CD4-positive, alpha-beta T cell (primary cell): ENCODE results near the gene TERF2IP. TPM values are rescaled to one million over a fixed set of nuclear protein-coding genes. Genes with fewer than 3 reads are reported as not detected.

Experiments
- ATAC-seq: fragments of 200-7000 bp; cut with Tn5 transposase; one replicate; pipeline ENCODE4 v1.10.0; 2022; ENCODE audit warnings: mild to moderate bottlenecking; ENCODE audit not compliant: poor library complexity
- CTCF ChIA-PET: fragments of 350-600 bp; sonication (Branson Sonifier 250); formaldehyde crosslinking; loops from one replicate; lab custom pipeline; 2021; ENCODE audit warnings: antibody characterized with exemption, inconsistent platforms; lab: Charles Lee
- POLR2A ChIA-PET: fragments of 350-600 bp; sonication (Branson Sonifier 250); formaldehyde crosslinking; loops from one replicate; lab custom pipeline; 2021; ENCODE audit warnings: antibody characterized with exemption, inconsistent platforms; lab: Charles Lee
- DNase-seq, 14 experiments: peaks; one replicate each; pipeline ENCODE4 v3.0.0-alpha.2; 2013 to 2020; ENCODE audit warnings: mixed read lengths in 2 of 14
- H3K27ac ChIP-seq, 2 donors: one replicate each; pipeline versions ENCODE4 v1.5.1 to v1.7.0; 2013; ENCODE audit warnings: low read length in 2 of 2, low read depth in 1 of 2, mild to moderate bottlenecking in 1 of 2
- H3K27me3 ChIP-seq, 2 experiments: 1 replicate in 1 of 2; 2 replicates in 1 of 2; pipeline versions ENCODE4 v1.6.1 to v1.7.0; 2013; ENCODE audit warnings: low read length in 2 of 2, control low read depth in 1 of 2, mild to moderate bottlenecking in 1 of 2, moderate library complexity in 1 of 2; ENCODE audit not compliant: insufficient read depth in 2 of 2, control insufficient read depth in 1 of 2
- H3K36me3 ChIP-seq: one replicate; pipeline ENCODE4 v1.6.1; 2013; ENCODE audit warnings: low read length, control low read depth; ENCODE audit not compliant: insufficient read depth
- H3K4me1 ChIP-seq: one replicate; pipeline ENCODE4 v1.6.1; 2013; ENCODE audit warnings: low read length, control low read depth; ENCODE audit not compliant: insufficient read depth
- H3K4me3 ChIP-seq: one replicate; pipeline ENCODE4 v1.5.1; 2013; ENCODE audit warnings: mild to moderate bottlenecking, low read length, moderate library complexity
- H3K9me3 ChIP-seq, 2 experiments: 1 replicate in 1 of 2; 2 replicates in 1 of 2; pipeline versions ENCODE4 v1.6.1 to v1.7.0; 2013; ENCODE audit warnings: low read length in 2 of 2, mild to moderate bottlenecking in 2 of 2, control low read depth in 1 of 2, moderate library complexity in 1 of 2; ENCODE audit not compliant: control insufficient read depth in 1 of 2, insufficient read depth in 1 of 2
- H3K27ac Mint-ChIP-seq: one replicate; pipeline ENCODE4 v1.8.0; 2020; ENCODE audit warnings: mixed read lengths
- H3K27me3 Mint-ChIP-seq: one replicate; pipeline ENCODE4 v1.8.0; 2021; ENCODE audit warnings: mixed read lengths
- H3K36me3 Mint-ChIP-seq: one replicate; pipeline ENCODE4 v1.8.0; 2021; ENCODE audit warnings: low read depth, mixed read lengths
- H3K4me1 Mint-ChIP-seq: one replicate; pipeline ENCODE4 v1.8.0; 2021; ENCODE audit warnings: low read depth, mixed read lengths
- H3K4me3 Mint-ChIP-seq: one replicate; pipeline ENCODE4 v1.8.0; 2020; ENCODE audit warnings: mild to moderate bottlenecking, mixed read lengths
- H3K9me3 Mint-ChIP-seq: one replicate; pipeline ENCODE4 v1.8.0; 2020; ENCODE audit warnings: mixed read lengths
- CTCF ChIP-seq: fragments of 200-600 bp; IDR thresholded peaks from one replicate; pipeline ENCODE4 v1.8.0; 2022; ENCODE audit warnings: antibody characterized with exemption, mild to moderate bottlenecking
- intact Hi-C, 2 experiments: fragments of 100-400 bp; cut with DNase I in 1 of 2; cut with micrococcal nuclease in 1 of 2; formaldehyde crosslinking; loops; one replicate each; pipeline versions ENCODE4 v1.15.1 to v1.9.0; 2023 to 2025; cut with DNase I, micrococcal nuclease
- total RNA-seq, 174 experiments: library from RNA in 2 of 174; stranded (reverse) in 2 of 174; gene quantifications; one replicate each; pipeline ENCODE4 v1.2.3 and lab custom pipeline; 2021 to 2026

TERF2IP gene
- total RNA-seq, 2 experiments from 2014 or later = 122 to 124 TPM

GRCh38 chr16:75687361-75687760 lies 39.8 kb downstream of the TERF2IP start:
- CTCF ChIA-PET = no interaction called here
- no peak for TF ChIP-seq CTCF
- Histone ChIP-seq H3K27ac (no peak overlapping the region), H3K4me3 (no peak overlapping the region), H3K36me3 (no peaks in the 10 kb centered on the region), H3K27me3 (no peaks in the 10 kb centered on the region), H3K9me3 (no peaks in the 10 kb centered on the region), H3K4me1 (no peaks in the 10 kb centered on the region)
- no peak overlapping the region for H3K27ac Mint-ChIP-seq
- no peak overlapping the region for H3K4me3 Mint-ChIP-seq
- no peaks in the 10 kb centered on the region for H3K9me3 Mint-ChIP-seq
- intact Hi-C loops = no loop called here
- DNase-seq (no peak), ATAC-seq (no peak)
- POLR2A ChIA-PET = no interaction called here
- H3K36me3 Mint-ChIP-seq = no peaks in the 10 kb centered on the region
- no peaks in the 10 kb centered on the region for H3K4me1 Mint-ChIP-seq
- no peaks in the 10 kb centered on the region for H3K27me3 Mint-ChIP-seq

DNA sequence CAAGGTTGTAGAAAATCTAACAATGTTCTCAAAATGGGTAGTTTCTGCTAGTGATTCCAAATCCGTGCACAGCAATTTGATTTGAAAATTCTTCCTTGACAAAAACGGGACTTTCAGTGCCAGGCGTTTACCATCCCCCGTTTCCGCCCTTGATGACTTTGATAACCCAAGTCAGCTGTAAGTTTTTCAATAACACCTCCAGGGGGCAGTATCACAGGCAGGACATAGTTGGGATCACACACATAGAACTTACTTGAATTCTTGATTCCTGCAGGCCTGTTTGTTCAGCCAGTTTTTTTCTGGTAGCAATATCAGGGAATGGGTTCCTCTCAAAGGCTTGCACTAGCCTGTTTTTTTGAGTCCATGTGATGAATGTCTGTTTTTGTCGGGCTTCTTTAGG lies 48.1 kb downstream of the TERF2IP start:
- Histone ChIP-seq H3K9me3 (no peaks in the 10 kb centered on the region), H3K36me3 (no peaks in the 10 kb centered on the region), H3K4me1 (no peaks in the 10 kb centered on the region), H3K27me3 (no peaks in the 10 kb centered on the region), H3K4me3 (no peak overlapping the region), H3K27ac (no peak overlapping the region)
- intact Hi-C loops = no loop called here
- no peak for TF ChIP-seq CTCF
- ChIA-PET POLR2A (no interaction called here), CTCF (interaction anchor here (1.0 kb wide), 1 partner anchor 33 kb away, joined by 3 read pairs; no protein-coding TSS in a partner anchor)
- Mint-ChIP-seq H3K27ac (no peak overlapping the region), H3K4me3 (no peak overlapping the region), H3K4me1 (no peaks in the 10 kb centered on the region), H3K27me3 (no peaks in the 10 kb centered on the region), H3K9me3 (no peaks in the 10 kb centered on the region), H3K36me3 (no peaks in the 10 kb centered on the region)
- DNase-seq (peak in 1 of 14 experiments; percentile 9), ATAC-seq (no peak)

GRCh38 chr16:75697571-75697970 lies 50.0 kb downstream of the TERF2IP start:
- ChIA-PET CTCF (no interaction called here), POLR2A (no interaction called here)
- Mint-ChIP-seq H3K27me3 (no peaks in the 10 kb centered on the region), H3K27ac (no peak overlapping the region), H3K36me3 (no peaks in the 10 kb centered on the region), H3K4me3 (no peak overlapping the region), H3K9me3 (no peaks in the 10 kb centered on the region), H3K4me1 (no peaks in the 10 kb centered on the region)
- H3K4me3 ChIP-seq = no peak overlapping the region
- H3K27me3 ChIP-seq = no peaks in the 10 kb centered on the region
- intact Hi-C loops = no loop called here
- H3K9me3 ChIP-seq = no peaks in the 10 kb centered on the region
- no peak overlapping the region for H3K27ac ChIP-seq
- TF ChIP-seq CTCF = no peak
- ATAC-seq (no peak), DNase-seq (no peak)
- H3K36me3 ChIP-seq = no peaks in the 10 kb centered on the region
- no peaks in the 10 kb centered on the region for H3K4me1 ChIP-seq
